Neuronal stem cell (in vitro differentiated cells): Measurements from ENCODE around the gene NKPD1.
"Not testable (repeated sequence)": the region's sequence is repeated elsewhere in the genome, so short reads cannot be mapped to it uniquely, and the experiment has no call there.

Experiments used
- DNase-seq: peaks from one replicate; pipeline ENCODE4 v3.0.0-alpha.2; 2013; ENCODE audit warnings: low spot score
- H2AFZ ChIP-seq: one replicate; pipeline ENCODE4 v1.6.1; 2013; ENCODE audit warnings: mild to moderate bottlenecking, low read length, inconsistent platforms
- H2AK5ac ChIP-seq: 2 replicates; pipeline ENCODE4 v1.6.1; 2013; ENCODE audit warnings: low read depth, mild to moderate bottlenecking, inconsistent platforms, low read length, moderate library complexity, mixed read lengths
- H2BK120ac ChIP-seq: 2 replicates; pipeline ENCODE4 v1.6.1; 2013; ENCODE audit warnings: low read depth, mild to moderate bottlenecking, inconsistent platforms, low read length, moderate library complexity, mixed read lengths
- H2BK12ac ChIP-seq: one replicate; pipeline ENCODE4 v1.6.1; 2013; ENCODE audit warnings: low read length, inconsistent platforms
- H2BK15ac ChIP-seq: 2 replicates; pipeline ENCODE4 v1.6.1; 2013; ENCODE audit warnings: mild to moderate bottlenecking, low read length, inconsistent platforms, mixed read lengths
- H2BK5ac ChIP-seq: one replicate; pipeline ENCODE4 v1.6.1; 2013; ENCODE audit warnings: inconsistent platforms, mild to moderate bottlenecking, low read length, moderate library complexity
- H3K14ac ChIP-seq: one replicate; pipeline ENCODE4 v1.6.1; 2013; ENCODE audit warnings: low read length, inconsistent platforms
- H3K18ac ChIP-seq: 2 replicates; pipeline ENCODE4 v1.6.1; 2013; ENCODE audit warnings: low read length, inconsistent platforms
- H3K23ac ChIP-seq: 2 replicates; pipeline ENCODE4 v1.6.1; 2013; ENCODE audit warnings: low read depth, mild to moderate bottlenecking, mixed read lengths, low read length, inconsistent platforms; ENCODE audit not compliant: poor library complexity
- H3K27ac ChIP-seq: replicated peaks from 3 replicates; pipeline ENCODE4 v1.5.1; 2013; ENCODE audit warnings: low read length, inconsistent platforms
- H3K27me3 ChIP-seq, 3 experiments: 2 replicates each; pipeline ENCODE4 v1.6.1; 2013; ENCODE audit warnings: low read length in 3 of 3, mild to moderate bottlenecking in 2 of 3, inconsistent platforms in 1 of 3, low read depth in 1 of 3, mixed read lengths in 1 of 3, moderate library complexity in 1 of 3; ENCODE audit not compliant: control insufficient read depth in 3 of 3, insufficient read depth in 3 of 3
- H3K36me3 ChIP-seq, 2 donors: replicated peaks in 1 of 2; 2 replicates each; pipeline ENCODE4 v1.6.1; 2013; ENCODE audit warnings: low read length in 2 of 2; ENCODE audit not compliant: control insufficient read depth in 2 of 2, insufficient read depth in 2 of 2
- H3K4ac ChIP-seq: 2 replicates; pipeline ENCODE4 v1.6.1; 2013; ENCODE audit warnings: inconsistent platforms, mild to moderate bottlenecking, low read length, moderate library complexity
- H3K4me1 ChIP-seq, 2 donors: 1 replicate in 1 of 2; 2 replicates in 1 of 2; pipeline ENCODE4 v1.6.1; 2013; ENCODE audit warnings: low read length in 2 of 2, low read depth in 1 of 2; ENCODE audit not compliant: control insufficient read depth in 2 of 2, insufficient read depth in 1 of 2
- H3K4me2 ChIP-seq: one replicate; pipeline ENCODE4 v1.6.1; 2013; ENCODE audit warnings: mild to moderate bottlenecking, low read length, inconsistent platforms; ENCODE audit not compliant: insufficient read depth, poor library complexity, severe bottlenecking
- H3K4me3 ChIP-seq, 2 donors: 2 replicates each; pipeline ENCODE4 v1.5.1; 2013; ENCODE audit warnings: low read length in 2 of 2, mild to moderate bottlenecking in 2 of 2, inconsistent platforms in 1 of 2, moderate library complexity in 1 of 2
- H3K79me1 ChIP-seq: one replicate; pipeline ENCODE4 v1.6.1; 2013; ENCODE audit warnings: low read depth, mild to moderate bottlenecking, inconsistent platforms, low read length, moderate library complexity
- H3K9ac ChIP-seq: one replicate; pipeline ENCODE4 v1.6.1; 2013; ENCODE audit warnings: mild to moderate bottlenecking, low read depth, low read length, inconsistent platforms; ENCODE audit not compliant: poor library complexity
- H3K9me3 ChIP-seq, 2 donors: replicated peaks in 1 of 2; 2 replicates each; pipeline versions ENCODE3 to v1.6.1; 2013; ENCODE audit warnings: low read length in 2 of 2, mild to moderate bottlenecking in 2 of 2, inconsistent platforms in 1 of 2, low read depth in 1 of 2, mixed read lengths in 1 of 2, moderate library complexity in 1 of 2; ENCODE audit not compliant: control insufficient read depth in 2 of 2, insufficient read depth in 1 of 2
- H4K8ac ChIP-seq: one replicate; pipeline ENCODE4 v1.6.1; 2013; ENCODE audit warnings: low read depth, mild to moderate bottlenecking, inconsistent platforms, low read length, moderate library complexity
- H4K91ac ChIP-seq: one replicate; pipeline ENCODE4 v1.6.1; 2013; ENCODE audit warnings: low read length, low read depth, mild to moderate bottlenecking, inconsistent platforms; ENCODE audit not compliant: poor library complexity
- WGBS, 2 donors: extraction: QIAGEN DNeasy Blood & Tissue Kit; methylation state at CpG; one replicate each; pipeline ENCODE4 v1.1.7; 2013; ENCODE audit warnings: missing lambda C conversion rate in 2 of 2, mixed read lengths in 1 of 2; ENCODE audit not compliant: insufficient read length in 2 of 2, insufficient replicate concordance in 1 of 2; ENCODE audit errors: extremely low coverage in 2 of 2; 5-methylcytosine and 5-hydroxymethylcytosine counted together

The NKPD1 gene

GRCh38 chr19:45118591-45119355 lies 42.0 kb downstream of the NKPD1 start:
- H2AK5ac ChIP-seq, H3K14ac ChIP-seq, H3K36me3 ChIP-seq, H2BK5ac ChIP-seq, H2BK12ac ChIP-seq, H3K4ac ChIP-seq, H3K4me2 ChIP-seq, H3K4me3 ChIP-seq, DNase-seq, H3K27me3 ChIP-seq, H4K8ac ChIP-seq, H4K91ac ChIP-seq, H2AFZ ChIP-seq, H2BK15ac ChIP-seq, H3K18ac ChIP-seq, H3K9me3 ChIP-seq, H2BK120ac ChIP-seq, H3K23ac ChIP-seq, H3K27ac ChIP-seq, H3K9ac ChIP-seq: not testable (repeated sequence)
- WGBS, 2 donors: no CpG with 5 or more reads among the region's 18 CpGs
- Histone ChIP-seq H3K79me1 (peaks cover 43% of the 10 kb centered on the region), H3K4me1 (peaks cover 16 to 17% of the 10 kb centered on the region in 2 donors)

- H3K4ac ChIP-seq: no peak overlapping the region
- WGBS, 2 donors: no CpG with 5 or more reads among the region's 5 CpGs
- no peak for DNase-seq
- no peak overlapping the region for H2AK5ac ChIP-seq
- peak overlapping the region; percentile 38 for H3K14ac ChIP-seq
- H2BK15ac ChIP-seq: no peak overlapping the region
- no peak overlapping the region for H3K23ac ChIP-seq
- no peak overlapping the region for H2BK12ac ChIP-seq
- no peak overlapping the region for H3K4me2 ChIP-seq
- H3K4me1 ChIP-seq: peaks cover 16 to 21% of the 10 kb centered on the region in 2 donors
- no peak overlapping the region for H2BK120ac ChIP-seq
- no peak overlapping the region for H2AFZ ChIP-seq
- H4K8ac ChIP-seq: no peak overlapping the region
- no peak overlapping the region for H4K91ac ChIP-seq
- peaks cover 41% of the 10 kb centered on the region for H3K79me1 ChIP-seq
- peaks cover 0 to 2% of the 10 kb centered on the region in 2 donors for H3K9me3 ChIP-seq
- H3K9ac ChIP-seq: no peak overlapping the region
- no peaks in the 10 kb centered on the region for H3K36me3 ChIP-seq
- no peak overlapping the region for H3K4me3 ChIP-seq
- H3K27me3 ChIP-seq: no peaks in the 10 kb centered on the region
- no peak overlapping the region for H3K27ac ChIP-seq
- H3K18ac ChIP-seq: no peak overlapping the region
- H2BK5ac ChIP-seq: no peak overlapping the region
Observed at GRCh38 chr19:45118106-45118505, 42.7 kb downstream of the NKPD1 start.

DNA sequence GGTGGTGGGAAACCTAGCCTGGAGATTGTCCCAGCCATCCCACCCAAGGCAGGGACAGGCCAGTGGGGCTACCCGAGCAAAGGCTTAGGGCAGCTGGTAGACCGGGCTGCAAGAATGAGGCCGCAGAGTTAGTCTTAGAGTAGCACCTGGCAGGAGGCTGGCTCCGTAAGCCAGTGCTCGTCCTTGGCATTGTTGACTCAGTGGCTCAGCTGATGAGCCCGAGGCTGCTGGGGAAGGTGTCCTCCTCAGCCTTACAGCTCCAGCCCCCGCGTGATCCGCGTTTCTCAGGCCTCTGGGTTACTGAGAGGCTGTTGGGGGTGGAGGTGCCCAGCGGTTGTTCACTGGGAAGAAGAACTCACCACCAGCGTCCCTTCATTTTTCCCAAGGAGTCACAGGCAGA lies 43.1 kb downstream of the NKPD1 start:
- H3K79me1 ChIP-seq: peaks cover 39% of the 10 kb centered on the region
- no peak overlapping the region for H4K91ac ChIP-seq
- peak overlapping the region; percentile 55 for H3K23ac ChIP-seq
- H3K9me3 ChIP-seq: peaks cover 0 to 2% of the 10 kb centered on the region in 2 donors
- H3K18ac ChIP-seq: peak overlapping the region; percentile 38
- no peak for DNase-seq
- H4K8ac ChIP-seq: no peak overlapping the region
- no peak overlapping the region for H2AFZ ChIP-seq
- H2BK120ac ChIP-seq: no peak overlapping the region
- peak overlapping the region; percentile 44 for H3K9ac ChIP-seq
- H3K4me1 ChIP-seq: peaks cover 16 to 21% of the 10 kb centered on the region in 2 donors
- no CpG with 5 or more reads among the region's 12 CpGs for WGBS, 2 donors
- no peak overlapping the region for H3K4me3 ChIP-seq
- no peak overlapping the region for H2BK12ac ChIP-seq
- no peak overlapping the region for H2BK5ac ChIP-seq
- no peaks in the 10 kb centered on the region for H3K36me3 ChIP-seq
- no peaks in the 10 kb centered on the region for H3K27me3 ChIP-seq
- no peak overlapping the region for H3K27ac ChIP-seq
- H3K4me2 ChIP-seq: no peak overlapping the region
- peak overlapping the region; percentile 88 for H2AK5ac ChIP-seq
- H3K14ac ChIP-seq: peak overlapping the region; percentile 38
- H2BK15ac ChIP-seq: no peak overlapping the region
- no peak overlapping the region for H3K4ac ChIP-seq

GRCh38 chr19:45117167-45117594 lies 43.6 kb downstream of the NKPD1 start:
- Histone ChIP-seq H2AFZ (no peak overlapping the region), H3K14ac (peak overlapping the region; percentile 38), H3K23ac (peak overlapping the region; percentile 80), H3K36me3 (no peaks in the 10 kb centered on the region), H4K91ac (no peak overlapping the region), H3K9me3 (peaks cover 0 to 2% of the 10 kb centered on the region in 2 donors), H4K8ac (no peak overlapping the region), H3K4me1 (peaks cover 16 to 21% of the 10 kb centered on the region in 2 donors), H3K9ac (peak overlapping the region; percentile 60), H3K18ac (no peak overlapping the region), H3K79me1 (peaks cover 43% of the 10 kb centered on the region), H3K27ac (no peak overlapping the region), H3K27me3 (no peaks in the 10 kb centered on the region), H3K4me2 (no peak overlapping the region), H2AK5ac (no peak overlapping the region), H2BK15ac (no peak overlapping the region), H3K4ac (no peak overlapping the region), H2BK12ac (no peak overlapping the region), H2BK5ac (no peak overlapping the region), H2BK120ac (no peak overlapping the region), H3K4me3 (no peak overlapping the region)
- WGBS, 2 donors: no CpG with 5 or more reads among the region's 16 CpGs
- no peak for DNase-seq
